Gastrocnemius medialis (tissue), 4 donors: ENCODE data around the gene CLN6. TPM values are rescaled to one million over a fixed set of nuclear protein-coding genes. Genes with fewer than 3 reads are reported as not detected.
A peak's percentile ranks its signal among the peaks of the same experiment; 100 is the strongest.

Experiments
- ATAC-seq, 2 donors: fragments of 150-250 bp; one replicate each; pipeline ENCODE4 v1.9.1; 2016
- DNase-seq, 2 donors: peaks; one replicate each; pipeline ENCODE4 v3.0.0-alpha.2; 2019
- H3K27ac ChIP-seq, 4 donors: fragments of 200-600 bp; sonication (generic); 1 replicate in 1 of 4; 2 replicates in 3 of 4; pipeline ENCODE4 v1.5.1; 2016 to 2018; ENCODE audit warnings: mild to moderate bottlenecking in 2 of 4, moderate library complexity in 1 of 4
- H3K27me3 ChIP-seq, 3 donors: fragments of 200-600 bp; sonication (generic) in 2 of 3; 1 replicate in 1 of 3; 2 replicates in 2 of 3; pipeline versions ENCODE4 v1.5.1 to v1.6.0; 2016 to 2019; ENCODE audit warnings: mild to moderate bottlenecking in 1 of 3, moderate library complexity in 1 of 3
- H3K36me3 ChIP-seq, 2 donors: fragments of 200-600 bp; sonication (generic) in 1 of 2; one replicate each; pipeline ENCODE4 v1.5.1; 2017 to 2018
- H3K4me1 ChIP-seq, 2 donors: fragments of 200-600 bp; sonication (generic) in 1 of 2; one replicate each; pipeline ENCODE4 v1.5.1; 2016 to 2017; ENCODE audit warnings: mild to moderate bottlenecking in 2 of 2
- H3K4me3 ChIP-seq, 4 donors: fragments of 200-600 bp; sonication (generic) in 3 of 4; 1 replicate in 1 of 4; 2 replicates in 3 of 4; pipeline ENCODE4 v1.5.1; 2016 to 2019; ENCODE audit warnings: mild to moderate bottlenecking in 2 of 4
- H3K9me3 ChIP-seq, 3 donors: fragments of 200-600 bp; sonication (generic) in 2 of 3; 1 replicate in 1 of 3; 2 replicates in 2 of 3; pipeline ENCODE4 v1.5.1; 2016 to 2019
- CTCF ChIP-seq, 5 experiments: fragments of 450-650 bp in 3 of 5; fragments of 200-600 bp in 2 of 5; sonication (generic) in 2 of 5; IDR thresholded peaks in 4 of 5; conservative IDR thresholded peaks in 1 of 5; 1 replicate in 4 of 5; 2 replicates in 1 of 5; pipeline ENCODE4 v1.5.1; 2016 to 2019; ENCODE audit warnings: antibody characterized with exemption in 5 of 5, mild to moderate bottlenecking in 3 of 5, moderate library complexity in 3 of 5
- POLR2A ChIP-seq, 2 donors: fragments of 450-650 bp; IDR thresholded peaks; one replicate each; pipeline ENCODE4 v1.6.1; 2017; ENCODE audit warnings: antibody characterized with exemption in 2 of 2, mild to moderate bottlenecking in 2 of 2, moderate library complexity in 2 of 2
- in situ Hi-C, 4 donors: fragments of 200-750 bp; cut with MboI; loops; one replicate each; pipeline versions ENCODE4 v1.15.0 to v1.8.0; 2017; ENCODE audit warnings: low sequenced_read_pairs in 4 of 4
- intact Hi-C: fragments of 100-400 bp; cut with DNase I; formaldehyde crosslinking; loops from one replicate; pipeline ENCODE4 v1.15.1; 2023; ENCODE audit warnings: low total_unique reads
- total RNA-seq, 4 donors: library from RNA; depleted of rRNA; stranded (reverse); fragments of >200 nt; gene quantifications; one replicate each; pipeline versions ENCODE4 v1.1.0 to v1.2.3, GENCODE V29; 2016

CLN6 gene
- total RNA-seq, 4 donors from 2014 or later, result 17.1 to 18.9 (median 18.5) TPM

- no peaks in the 10 kb centered on the region for H3K9me3 ChIP-seq
- H3K4me1 ChIP-seq, result peaks cover 61 to 62% of the 10 kb centered on the region in 2 donors
- no peak overlapping the region for H3K4me3 ChIP-seq
- H3K36me3 ChIP-seq, result no peaks in the 10 kb centered on the region
- H3K27me3 ChIP-seq, result no peaks in the 10 kb centered on the region
- intact Hi-C loops, result no loop called here
- TF ChIP-seq POLR2A (IDR thresholded peaks at IDR 0.05), result no peak
- no peak for TF ChIP-seq CTCF (IDR thresholded peaks at IDR 0.05 in 4 of 5, conservative IDR thresholded peaks at IDR 0.05 in 1 of 5)
- in situ Hi-C loops, result no loop called here
- no peak for ATAC-seq
- DNase-seq, result no peak
- H3K27ac ChIP-seq, result peak overlapping the region in 2 of 4 donors; percentile 22 to 40
Observed at GRCh38 chr15:68191555-68191954, 38.0 kb downstream of the CLN6 start.

GRCh38 chr15:68190048-68190447, 39.5 kb downstream of the CLN6 start:
- no peaks in the 10 kb centered on the region for H3K27me3 ChIP-seq
- peak overlapping the region in 3 of 4 donors; percentile 80 to 84 (median 81) for H3K27ac ChIP-seq
- intact Hi-C loops (no loop called here), in situ Hi-C loops (no loop called here)
- DNase-seq (no peak), ATAC-seq (no peak)
- peaks cover 0 to 3% of the 10 kb centered on the region in 2 donors for H3K36me3 ChIP-seq
- TF ChIP-seq CTCF (IDR thresholded peaks at IDR 0.05 in 4 of 5, conservative IDR thresholded peaks at IDR 0.05 in 1 of 5) (no peak), POLR2A (IDR thresholded peaks at IDR 0.05) (no peak)
- H3K4me1 ChIP-seq, result peaks cover 71 to 72% of the 10 kb centered on the region in 2 donors
- H3K9me3 ChIP-seq, result no peaks in the 10 kb centered on the region
- no peak overlapping the region for H3K4me3 ChIP-seq

GRCh38 chr15:68188647-68189046, 40.9 kb downstream of the CLN6 start:
- DNase-seq, result no peak
- Histone ChIP-seq H3K27ac (peak overlapping the region; percentile 75 to 84 (median 80)), H3K4me3 (peak overlapping the region in 2 of 4 donors; percentile 2 to 16), H3K4me1 (peaks cover 76 to 81% of the 10 kb centered on the region in 2 donors), H3K27me3 (no peaks in the 10 kb centered on the region), H3K9me3 (no peaks in the 10 kb centered on the region), H3K36me3 (peaks cover 0 to 4% of the 10 kb centered on the region in 2 donors)
- TF ChIP-seq CTCF (IDR thresholded peaks at IDR 0.05 in 4 of 5, conservative IDR thresholded peaks at IDR 0.05 in 1 of 5) (no peak), POLR2A (IDR thresholded peaks at IDR 0.05) (no peak)
- in situ Hi-C loops, result no loop called here
- peak in 1 of 2 donors; percentile 30 for ATAC-seq
- intact Hi-C loops, result loop anchor here (5.0 kb wide), 1 partner anchor 39 kb away; the partner anchor contains the start of gene CLN6

- TF ChIP-seq POLR2A (IDR thresholded peaks at IDR 0.05) (no peak), CTCF (IDR thresholded peaks at IDR 0.05 in 4 of 5, conservative IDR thresholded peaks at IDR 0.05 in 1 of 5) (no peak)
- no peaks in the 10 kb centered on the region for H3K9me3 ChIP-seq
- H3K27me3 ChIP-seq, result no peaks in the 10 kb centered on the region
- H3K4me1 ChIP-seq, result peaks cover 66 to 75% of the 10 kb centered on the region in 2 donors
- DNase-seq (peak; percentile 66 to 68), ATAC-seq (peak; percentile 75 to 82)
- in situ Hi-C loops (no loop called here), intact Hi-C loops (loop anchor here (5.0 kb wide), 1 partner anchor 40 kb away; the partner anchor contains the start of gene CLN6)
- H3K27ac ChIP-seq, result peak overlapping the region; percentile 75 to 84 (median 80)
- H3K36me3 ChIP-seq, result peaks cover 0 to 9% of the 10 kb centered on the region in 2 donors
- peak overlapping the region in 3 of 4 donors; percentile 2 to 22 (median 9) for H3K4me3 ChIP-seq
Observed at GRCh38 chr15:68187559-68187958, 42.0 kb downstream of the CLN6 start.
